Ascending aorta (tissue), 2 donors: ENCODE data around the gene NAMPT. TPM values are rescaled to one million over a fixed set of nuclear protein-coding genes. Genes with fewer than 3 reads are reported as not detected.

Source experiments
- DNase-seq, 2 donors: peaks; one replicate each; pipeline ENCODE4 v3.0.0-alpha.2; 2019; ENCODE audit warnings: low spot score in 2 of 2
- H3K27ac ChIP-seq, 2 donors: fragments of 200-600 bp; sonication (generic); one replicate each; pipeline ENCODE4 v1.5.1; 2016 to 2017; ENCODE audit warnings: mild to moderate bottlenecking in 1 of 2
- H3K27me3 ChIP-seq: fragments of 200-600 bp; sonication (generic); one replicate; pipeline ENCODE4 v1.5.1; 2017
- H3K36me3 ChIP-seq, 2 donors: fragments of 200-600 bp; sonication (generic); one replicate each; pipeline ENCODE4 v1.5.1; 2016
- H3K4me1 ChIP-seq, 2 donors: fragments of 200-600 bp; sonication (generic); one replicate each; pipeline ENCODE4 v1.5.1; 2016 to 2017; ENCODE audit warnings: mild to moderate bottlenecking in 1 of 2
- H3K4me3 ChIP-seq, 2 donors: fragments of 200-600 bp; sonication (generic); one replicate each; pipeline ENCODE4 v1.5.1; 2016 to 2017; ENCODE audit warnings: mild to moderate bottlenecking in 1 of 2
- H3K9me3 ChIP-seq, 2 donors: fragments of 200-600 bp; sonication (generic); one replicate each; pipeline ENCODE4 v1.5.1; 2016
- CTCF ChIP-seq, 3 experiments: fragments of 200-600 bp in 2 of 3; fragments of 450-650 bp in 1 of 3; sonication (generic) in 2 of 3; IDR thresholded peaks; one replicate each; pipeline ENCODE4 v1.5.1; 2016 to 2019; ENCODE audit warnings: antibody characterized with exemption in 3 of 3, mild to moderate bottlenecking in 1 of 3, moderate library complexity in 1 of 3
- intact Hi-C: fragments of 100-400 bp; cut with DNase I; formaldehyde crosslinking; loops from one replicate; pipeline ENCODE4 v1.15.1; 2023
- total RNA-seq: library from RNA; depleted of rRNA; stranded (reverse); fragments of >200 nt; gene quantifications from one replicate; pipeline ENCODE4 v1.1.0, GENCODE V29; 2016

Gene NAMPT
- total RNA-seq, 1 donor from 2014 or later: 128 TPM

- no peaks in the 10 kb centered on the region for H3K9me3 ChIP-seq
- no peak overlapping the region for H3K4me3 ChIP-seq
- intact Hi-C loops: no loop called here
- no peaks in the 10 kb centered on the region for H3K27me3 ChIP-seq
- H3K4me1 ChIP-seq: no peaks in the 10 kb centered on the region
- H3K27ac ChIP-seq: peak overlapping the region in 1 of 2 donors; percentile 43
- no peak for TF ChIP-seq CTCF (IDR thresholded peaks at IDR 0.05)
- DNase-seq: no peak
- no peaks in the 10 kb centered on the region for H3K36me3 ChIP-seq
These were observed 61.6 kb downstream of the NAMPT start for GRCh38 chr7:106223156-106223555.

- H3K27ac ChIP-seq: no peak overlapping the region
- TF ChIP-seq CTCF (IDR thresholded peaks at IDR 0.05): no peak
- H3K9me3 ChIP-seq: no peaks in the 10 kb centered on the region
- no peaks in the 10 kb centered on the region for H3K36me3 ChIP-seq
- intact Hi-C loops: no loop called here
- no peaks in the 10 kb centered on the region for H3K27me3 ChIP-seq
- peaks cover 0 to 1% of the 10 kb centered on the region in 2 donors for H3K4me1 ChIP-seq
- no peak overlapping the region for H3K4me3 ChIP-seq
- no peak for DNase-seq
These were observed 62.2 kb downstream of the NAMPT start for GRCh38 chr7:106222545-106222944.

GRCh38 chr7:106220307-106220706, 64.5 kb downstream of the NAMPT start:
- no peak overlapping the region for H3K27ac ChIP-seq
- H3K36me3 ChIP-seq: no peaks in the 10 kb centered on the region
- H3K9me3 ChIP-seq: no peaks in the 10 kb centered on the region
- peaks cover 0 to 16% of the 10 kb centered on the region in 2 donors for H3K4me1 ChIP-seq
- no peak for DNase-seq
- H3K27me3 ChIP-seq: no peaks in the 10 kb centered on the region
- intact Hi-C loops: no loop called here
- no peak overlapping the region for H3K4me3 ChIP-seq
- TF ChIP-seq CTCF (IDR thresholded peaks at IDR 0.05): no peak

GRCh38 chr7:106219170-106219569, 65.6 kb downstream of the NAMPT start:
- Histone ChIP-seq H3K36me3 (no peaks in the 10 kb centered on the region), H3K4me3 (no peak overlapping the region), H3K4me1 (peaks cover 0 to 16% of the 10 kb centered on the region in 2 donors), H3K27me3 (no peaks in the 10 kb centered on the region), H3K9me3 (no peaks in the 10 kb centered on the region), H3K27ac (no peak overlapping the region)
- TF ChIP-seq CTCF (IDR thresholded peaks at IDR 0.05): no peak
- intact Hi-C loops: no loop called here
- no peak for DNase-seq

GRCh38 chr7:106218546-106218945, 66.2 kb downstream of the NAMPT start:
- Histone ChIP-seq H3K27me3 (no peaks in the 10 kb centered on the region), H3K4me1 (peaks cover 0 to 16% of the 10 kb centered on the region in 2 donors), H3K27ac (peak overlapping the region in 1 of 2 donors; percentile 78), H3K4me3 (no peak overlapping the region), H3K9me3 (no peaks in the 10 kb centered on the region), H3K36me3 (no peaks in the 10 kb centered on the region)
- no peak for TF ChIP-seq CTCF (IDR thresholded peaks at IDR 0.05)
- intact Hi-C loops: no loop called here
- DNase-seq: no peak
